ENCODE measurements around the gene NTRK3.

Gene NTRK3

DNA sequence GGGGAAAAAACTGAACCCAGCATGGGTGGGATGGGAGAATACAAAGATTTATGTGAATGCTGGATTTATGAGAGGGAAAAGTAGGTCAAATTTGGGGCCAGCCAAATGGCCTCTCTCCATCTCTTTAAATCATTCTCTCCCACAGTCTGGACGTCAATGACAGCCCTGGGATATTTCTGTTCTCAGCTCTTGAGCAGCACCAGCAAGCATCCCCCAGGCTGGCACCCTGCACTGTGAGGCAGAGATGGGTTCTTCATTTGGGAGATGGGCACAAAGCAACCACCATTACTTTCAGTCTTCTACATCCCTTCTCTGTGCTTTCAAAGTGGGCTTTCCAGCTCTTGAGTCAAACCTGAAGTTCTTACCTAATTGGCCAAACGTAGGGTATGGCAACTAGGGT lies 321.0 kb downstream of the NTRK3 start:
- no peak for DNase-seq

DNA sequence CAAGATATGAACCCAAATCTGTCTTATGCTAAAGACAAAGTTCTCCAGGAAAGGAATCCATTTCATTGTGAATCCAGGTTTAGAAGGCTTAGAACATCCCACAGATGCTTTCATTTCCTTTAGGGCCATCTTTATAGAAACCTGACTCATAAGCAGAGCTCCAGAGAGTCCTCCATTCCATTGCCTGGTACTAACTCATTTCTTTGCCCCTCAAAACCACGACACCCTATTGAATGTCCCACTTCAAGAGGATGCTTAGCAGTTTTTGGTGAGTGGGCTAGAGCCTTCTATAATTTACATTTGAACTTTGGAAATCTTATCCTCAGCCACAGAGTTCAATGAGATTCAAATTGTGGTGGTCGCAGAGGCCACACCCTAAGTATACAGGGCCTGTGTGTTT lies 325.0 kb downstream of the NTRK3 start:
- DNase-seq, result no peak

DNA sequence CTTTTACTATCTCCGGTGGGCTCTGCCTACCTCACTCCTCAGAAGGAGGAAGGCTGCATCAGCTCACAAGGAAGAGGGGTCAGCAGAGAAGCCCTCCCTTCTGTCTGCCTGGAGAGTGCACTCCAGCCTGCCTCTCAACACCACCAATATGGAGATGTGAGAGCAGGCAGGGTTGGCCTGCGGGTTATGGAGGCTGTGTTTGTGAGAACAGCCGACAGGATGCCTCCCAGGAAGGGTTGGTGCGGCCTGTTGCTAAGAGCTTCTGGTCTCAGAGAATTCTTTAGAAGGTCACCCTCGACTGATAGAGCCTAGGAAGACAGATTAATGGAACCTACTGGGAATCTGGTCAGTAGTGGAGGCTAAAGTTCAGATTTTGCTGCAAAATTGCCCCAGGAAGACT lies 326.1 kb downstream of the NTRK3 start:
- no peak for DNase-seq

DNA sequence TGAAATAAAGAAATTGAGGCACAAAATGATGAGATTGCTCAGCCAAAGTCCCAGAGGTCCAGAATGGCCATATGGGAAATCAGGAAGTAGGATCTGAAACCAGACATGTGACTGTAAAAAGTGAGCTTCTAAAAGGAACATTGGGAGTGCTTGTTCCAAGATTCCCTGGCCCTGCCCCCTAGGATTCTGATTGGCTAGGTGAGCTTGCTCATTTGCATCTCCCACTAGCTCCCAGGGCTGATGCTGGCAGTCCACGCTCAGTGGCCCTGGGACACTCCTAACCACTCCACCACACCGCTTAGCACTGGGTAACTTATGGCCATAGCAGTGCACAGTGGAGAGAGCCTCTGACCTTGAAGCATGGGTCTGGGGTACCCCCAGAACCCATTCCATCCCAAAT lies 326.7 kb downstream of the NTRK3 start:
- no peak for DNase-seq

DNA sequence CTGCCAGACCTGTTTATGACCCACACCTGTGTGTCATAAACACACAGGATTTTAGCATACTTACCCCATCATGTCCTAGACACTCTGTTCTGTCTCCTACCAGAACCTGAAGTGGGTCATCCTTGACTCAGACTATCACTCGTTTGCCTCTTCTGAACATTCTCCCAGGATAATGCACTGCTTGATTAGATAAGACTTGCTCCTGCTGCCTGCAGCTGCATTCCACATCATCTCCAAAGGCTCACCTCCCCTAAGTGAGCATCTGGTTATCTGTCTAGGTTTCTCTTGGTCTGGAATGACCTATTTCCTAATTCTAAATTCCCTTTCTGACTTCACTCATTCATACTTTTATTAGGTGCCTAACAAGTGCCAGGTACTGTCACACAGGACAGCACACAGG lies 332.1 kb downstream of the NTRK3 start:
- DNase-seq, result no peak

DNA sequence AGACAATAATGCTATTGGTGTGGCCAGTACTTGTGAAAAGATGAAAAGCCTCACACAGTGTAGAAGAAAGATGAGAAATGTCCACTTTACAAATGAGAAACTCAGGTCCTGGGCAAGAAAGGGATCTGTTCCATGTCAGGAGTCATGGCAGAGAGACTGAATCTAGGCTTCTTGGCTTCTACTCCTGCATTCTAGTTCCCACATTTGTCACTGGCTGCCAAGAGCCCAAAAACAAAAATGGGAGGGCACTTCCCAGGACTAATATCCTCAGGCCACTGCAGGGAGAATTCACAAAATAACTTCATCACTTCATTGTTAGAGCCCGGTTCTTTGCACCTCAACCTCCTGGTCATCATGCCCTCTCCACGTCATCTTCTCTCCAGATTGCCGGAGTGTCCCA lies 337.5 kb downstream of the NTRK3 start:
- DNase-seq, result no peak

DNA sequence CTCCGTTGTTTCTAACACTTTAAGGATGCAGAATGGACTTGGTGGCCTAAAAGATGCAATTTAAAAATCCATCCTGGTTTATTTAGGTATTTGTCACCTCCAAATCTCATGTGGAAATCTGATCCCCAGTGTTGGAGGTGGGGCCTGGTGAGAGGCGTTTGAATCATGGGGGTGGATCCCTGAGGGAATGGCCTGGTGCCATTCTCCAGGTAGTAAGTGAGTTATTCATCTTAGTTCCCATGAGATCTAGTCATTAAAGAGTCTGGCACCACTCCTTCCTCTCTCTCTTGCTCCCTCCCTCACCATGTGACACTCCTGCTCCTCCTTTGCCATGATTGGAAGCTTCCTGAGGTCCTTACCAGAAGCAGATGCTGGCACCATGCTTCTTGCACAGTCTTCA lies 339.1 kb downstream of the NTRK3 start:
- no peak for DNase-seq

DNA sequence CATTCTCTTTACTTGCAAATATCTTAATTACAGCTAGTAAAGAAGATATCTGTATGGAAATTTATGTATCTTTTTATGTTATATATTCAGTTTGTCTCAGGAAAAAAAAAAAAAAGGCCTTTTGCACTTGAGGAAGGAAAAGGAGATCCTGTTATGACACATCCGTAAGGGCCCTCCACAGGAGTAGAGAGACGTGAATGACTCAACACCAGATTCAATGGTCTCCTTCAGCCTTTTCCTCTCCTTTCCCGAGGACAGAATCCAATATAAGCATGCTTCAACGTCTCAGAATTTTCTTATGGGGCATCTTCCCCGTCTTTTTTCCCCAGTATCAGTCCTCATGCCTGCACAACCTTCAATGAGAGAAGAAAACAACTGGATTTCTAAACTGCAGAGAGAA lies 340.3 kb downstream of the NTRK3 start:
- DNase-seq, result no peak

DNA sequence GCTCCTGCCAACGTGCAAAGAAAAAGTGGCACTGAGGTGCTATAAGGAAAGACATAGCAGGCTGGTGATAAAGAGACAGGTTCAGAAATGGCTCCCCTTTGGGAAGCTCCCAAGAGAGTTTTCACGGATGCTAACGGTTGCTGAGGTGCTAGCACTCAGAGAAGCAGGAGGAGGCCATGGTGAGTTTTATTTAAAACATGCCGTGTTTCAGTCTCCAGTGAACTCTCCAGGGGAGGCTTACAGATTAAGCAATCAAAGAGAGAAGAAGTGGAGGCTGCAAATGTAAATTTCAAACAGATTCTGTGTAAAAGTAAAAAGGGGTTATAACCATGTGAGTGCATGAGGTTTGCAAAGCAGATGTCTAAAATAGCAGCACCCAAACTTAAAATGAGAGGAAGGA lies 346.2 kb downstream of the NTRK3 start:
- no peak for DNase-seq

DNA sequence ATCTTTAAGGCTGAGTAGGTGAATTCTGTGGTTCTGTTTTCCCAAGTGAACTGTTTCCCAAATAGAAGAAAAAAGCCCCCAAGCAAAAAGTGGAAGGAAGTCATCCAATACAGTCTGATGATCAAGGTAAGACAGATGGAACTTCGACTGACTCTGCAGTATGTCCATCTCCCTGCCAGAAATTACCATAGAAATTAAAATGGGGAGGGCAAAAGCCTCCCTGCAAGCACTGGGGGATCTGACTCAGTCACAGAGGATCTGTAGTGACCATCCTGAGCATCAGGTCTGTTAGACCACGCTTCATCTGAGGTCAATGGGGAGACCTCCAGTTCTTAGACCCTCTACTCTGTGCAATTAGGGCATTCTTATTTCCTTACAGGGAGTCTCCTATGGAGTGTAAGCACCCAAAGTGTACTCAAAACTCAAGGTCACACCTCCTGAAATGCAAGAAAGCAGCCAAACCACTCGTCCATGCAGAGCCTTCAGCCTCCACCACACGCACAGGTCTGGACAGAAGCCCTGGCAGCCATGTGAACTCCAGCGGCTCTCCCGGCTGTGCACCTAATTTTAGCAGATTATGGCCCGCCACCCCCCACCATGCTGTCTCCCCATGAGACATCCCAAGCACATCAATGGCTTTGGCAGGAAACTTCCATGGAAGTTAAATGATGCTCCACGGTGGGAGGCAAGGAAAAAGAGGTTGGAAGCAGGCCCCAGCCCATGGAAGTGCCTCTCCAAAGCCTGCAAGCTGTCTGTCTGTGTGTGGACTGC lies 348.7 kb downstream of the NTRK3 start:
- DNase-seq, result no peak

DNA sequence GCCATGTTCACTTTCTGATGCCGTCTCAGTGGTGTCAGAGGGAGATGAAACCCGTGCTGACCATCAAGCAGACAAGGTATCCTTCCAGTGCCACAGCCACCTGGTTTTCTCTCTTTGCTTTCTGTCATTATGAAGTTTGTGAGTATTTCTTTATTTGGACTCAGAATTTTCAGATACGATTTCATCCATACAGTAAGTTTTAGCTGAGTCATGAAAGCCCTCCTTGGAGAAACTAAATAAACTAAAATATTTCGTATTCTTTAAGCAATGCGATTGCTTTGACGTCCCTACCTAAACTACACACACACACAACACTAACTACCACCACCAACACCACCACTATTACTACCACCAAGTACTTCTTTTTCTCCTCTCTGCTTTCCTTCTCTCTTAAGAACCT lies 350.1 kb downstream of the NTRK3 start:
- no peak for DNase-seq

DNA sequence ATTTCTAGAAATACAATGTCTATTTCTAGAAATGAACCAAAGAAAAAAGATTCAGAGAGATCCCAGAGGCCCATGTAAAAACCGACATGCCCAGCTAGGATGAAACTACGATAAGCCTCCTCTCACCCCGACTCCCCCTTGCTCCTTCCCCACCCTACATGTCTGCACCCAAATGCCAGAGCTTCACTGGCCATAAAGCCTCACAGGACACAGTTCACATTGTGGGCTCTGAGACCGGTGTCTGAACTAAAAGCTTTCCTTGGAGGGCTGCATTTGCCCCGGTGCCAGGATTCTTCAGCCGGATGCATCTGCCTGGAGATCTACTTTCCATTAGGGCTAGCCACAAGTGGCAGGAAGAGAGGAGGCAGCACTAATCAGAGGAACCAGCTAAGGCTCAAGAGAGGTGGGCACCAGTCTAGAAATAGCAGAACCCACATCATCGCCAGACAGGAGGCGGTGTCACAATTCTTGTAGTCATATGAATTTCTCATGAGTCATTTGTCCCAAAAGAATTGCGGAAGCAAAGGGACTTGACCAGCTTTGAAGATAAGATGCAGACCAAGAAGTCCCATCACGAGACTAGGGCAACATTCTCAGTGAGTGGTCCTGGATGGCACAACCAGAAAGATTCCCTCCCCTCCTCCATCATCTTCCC lies 353.6 kb downstream of the NTRK3 start:
- DNase-seq, result no peak

DNA sequence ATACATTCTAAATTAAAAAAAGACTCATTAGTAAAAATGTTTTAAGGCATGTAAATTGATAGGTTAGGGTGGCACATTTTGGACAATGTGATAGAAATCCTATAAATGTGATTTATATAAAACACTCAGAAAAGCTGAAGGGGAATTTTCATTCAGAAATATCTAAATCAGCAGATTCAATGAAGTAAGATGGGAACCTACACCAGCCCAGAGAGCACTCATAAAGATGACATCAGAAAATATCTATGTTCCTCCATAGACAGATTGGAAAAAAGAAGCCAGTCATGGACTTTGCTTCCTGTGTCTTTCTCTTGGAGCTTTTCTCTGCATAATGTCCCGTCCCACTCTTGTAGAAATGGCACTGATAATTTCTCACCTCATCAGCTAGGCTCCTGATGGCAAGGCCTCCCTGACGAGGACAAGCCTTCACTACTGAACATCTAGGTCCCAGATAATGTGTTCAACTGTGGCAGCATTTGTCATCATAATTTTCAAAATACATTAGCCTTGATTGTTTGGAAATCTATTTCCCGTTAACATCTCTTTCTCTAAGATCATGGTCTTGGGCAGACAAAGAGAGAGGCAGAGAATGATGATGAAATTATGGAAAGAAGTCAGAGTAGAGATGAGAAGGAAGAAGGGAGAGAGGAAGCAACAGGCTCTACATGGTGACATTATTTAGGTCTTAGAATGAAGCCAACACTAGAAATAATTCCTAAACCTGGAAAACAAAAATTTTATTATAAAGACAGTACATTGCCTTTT lies 354.4 kb downstream of the NTRK3 start:
- DNase-seq, result no peak

DNA sequence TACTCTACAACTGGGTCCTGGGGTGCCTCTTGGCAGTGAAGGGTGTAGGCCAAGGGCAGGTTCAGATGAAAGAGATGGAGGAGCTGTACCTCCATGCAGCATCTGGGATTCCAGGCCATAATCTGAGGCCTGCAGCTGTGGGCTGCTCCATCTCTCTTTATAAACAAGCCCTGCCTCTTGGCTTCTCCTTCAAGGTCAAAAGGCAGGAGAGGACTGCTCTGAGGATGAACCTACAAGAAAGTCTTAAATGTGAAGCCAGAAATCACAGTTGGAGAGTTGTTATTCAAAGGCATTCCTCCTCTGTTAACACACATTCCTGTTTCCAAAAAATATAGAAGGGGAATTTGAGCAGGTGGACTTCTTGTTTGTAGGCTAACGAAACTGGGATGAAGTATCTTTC lies 355.5 kb downstream of the NTRK3 start:
- DNase-seq, result no peak

DNA sequence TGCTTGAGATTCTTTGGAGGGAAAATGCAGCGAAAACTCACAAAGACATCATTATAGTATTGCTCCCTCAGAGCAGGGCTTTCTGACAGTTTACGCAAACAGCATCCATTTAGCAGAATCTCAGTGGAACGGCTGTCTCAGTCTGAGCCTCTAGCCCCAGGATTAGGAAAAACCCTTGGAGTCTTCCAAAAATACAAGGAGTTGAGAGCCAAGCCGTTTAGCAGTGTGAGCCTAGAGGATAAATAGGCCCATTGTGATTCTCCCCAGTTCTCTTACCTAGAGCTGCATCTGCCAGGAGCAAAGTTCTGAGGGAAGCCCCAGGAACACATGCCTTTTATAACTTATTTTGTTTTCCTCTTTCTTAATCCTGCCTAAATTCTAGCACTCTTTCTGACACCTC lies 359.6 kb downstream of the NTRK3 start:
- no peak for DNase-seq

DNA sequence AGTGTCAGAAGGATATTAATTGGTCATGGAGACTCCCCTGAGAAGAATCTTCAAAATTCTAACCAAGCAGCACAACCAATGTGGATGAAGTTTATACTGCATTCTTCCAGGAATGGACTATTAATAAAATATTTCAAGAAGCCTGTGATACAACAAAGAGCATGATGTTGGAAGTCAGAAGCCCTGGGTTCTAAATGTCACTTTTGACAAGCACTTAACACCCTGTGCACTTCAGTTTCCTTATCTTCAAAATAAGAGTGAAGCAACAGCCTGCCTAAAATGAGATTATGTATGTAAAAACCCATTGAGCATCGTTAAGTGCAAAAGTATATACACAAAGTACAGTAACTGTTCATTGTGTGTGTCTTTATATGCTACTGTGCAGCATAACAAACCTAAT lies 369.4 kb downstream of the NTRK3 start:
- no peak for DNase-seq

DNA sequence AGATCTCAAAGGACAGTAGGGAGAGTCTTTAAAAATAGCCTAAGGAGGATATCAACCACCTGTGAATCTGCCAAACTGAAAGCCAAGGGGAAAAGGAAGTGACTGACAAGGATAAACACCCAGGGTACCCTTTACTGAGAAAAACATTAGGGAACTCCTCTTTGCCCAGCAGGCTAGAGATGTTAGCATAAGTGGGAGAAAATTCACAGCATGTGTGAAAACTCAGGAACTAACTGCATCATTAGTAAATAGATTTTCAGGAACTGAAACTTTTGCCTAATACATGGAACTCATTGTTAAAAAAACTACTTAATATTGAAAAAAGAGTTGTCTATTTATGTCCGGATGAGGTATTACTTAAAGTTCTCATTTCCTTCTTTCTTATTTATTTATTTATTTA lies 375.5 kb downstream of the NTRK3 start:
- no peak for DNase-seq

DNA sequence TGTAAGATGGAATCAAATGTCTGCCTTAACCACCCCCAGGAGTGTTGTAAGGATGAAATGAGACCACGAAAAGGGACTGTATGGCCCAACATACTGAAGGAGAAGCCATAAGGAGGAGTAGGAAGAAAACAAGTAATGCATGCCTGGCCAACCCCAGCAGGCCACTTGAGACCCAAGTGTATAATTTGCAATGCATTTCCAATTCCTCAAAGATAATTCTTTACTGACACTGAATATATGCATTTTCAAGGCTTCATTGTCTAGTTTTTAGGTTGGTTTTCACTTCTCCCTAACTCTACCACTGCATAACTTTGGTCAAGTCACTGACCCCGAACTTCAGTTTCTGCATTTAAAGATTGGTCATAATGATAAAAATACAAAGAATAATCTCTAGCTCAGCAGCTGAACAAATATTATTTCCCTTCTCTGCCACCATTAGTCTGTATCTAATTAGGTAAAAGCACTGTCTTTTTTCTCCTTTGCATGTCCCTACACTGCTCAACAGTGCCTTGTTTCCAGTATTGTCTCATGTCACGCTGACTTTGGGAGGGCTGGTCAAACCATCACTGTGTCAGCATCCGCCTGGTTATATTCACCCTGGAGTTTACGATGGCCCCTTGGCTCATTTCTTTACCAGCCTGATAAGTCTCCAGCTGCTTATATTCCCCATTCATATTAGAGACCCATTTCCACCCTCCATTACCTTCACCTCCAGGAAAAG lies 378.6 kb downstream of the NTRK3 start:
- no peak for DNase-seq

DNA sequence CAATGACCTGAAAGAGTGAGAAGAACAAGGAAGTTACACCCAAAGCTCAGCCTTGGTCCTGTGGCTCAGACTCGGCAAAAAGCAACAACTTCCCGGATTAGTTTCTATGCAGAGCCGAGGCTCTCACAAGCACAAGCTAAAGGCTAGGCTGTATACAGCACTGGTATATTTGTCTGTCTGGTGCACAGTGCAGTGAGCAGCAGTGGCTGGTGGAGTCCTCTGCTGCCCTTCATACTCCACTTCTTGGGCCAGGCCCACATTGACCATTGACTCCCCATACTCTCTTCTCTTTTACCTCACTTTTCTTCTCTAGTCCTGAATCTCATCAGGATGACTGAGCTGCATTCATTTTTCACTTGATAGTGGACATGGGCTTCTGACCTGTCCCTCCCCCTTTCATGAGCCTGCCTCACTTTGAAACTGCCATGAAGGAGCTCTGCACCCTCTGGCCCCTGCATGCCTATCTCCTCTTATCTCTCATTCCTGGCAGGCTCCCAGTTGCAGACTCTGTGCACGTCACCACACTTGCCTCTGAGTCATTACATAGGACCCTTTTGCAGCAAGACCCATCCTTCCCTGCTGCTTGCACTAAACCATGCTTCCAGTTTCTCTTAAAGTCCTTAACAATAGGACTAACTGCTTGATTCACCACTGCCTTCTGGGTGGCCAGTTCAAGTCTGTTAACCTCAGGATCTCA lies 379.3 kb downstream of the NTRK3 start:
- DNase-seq, result no peak

DNA sequence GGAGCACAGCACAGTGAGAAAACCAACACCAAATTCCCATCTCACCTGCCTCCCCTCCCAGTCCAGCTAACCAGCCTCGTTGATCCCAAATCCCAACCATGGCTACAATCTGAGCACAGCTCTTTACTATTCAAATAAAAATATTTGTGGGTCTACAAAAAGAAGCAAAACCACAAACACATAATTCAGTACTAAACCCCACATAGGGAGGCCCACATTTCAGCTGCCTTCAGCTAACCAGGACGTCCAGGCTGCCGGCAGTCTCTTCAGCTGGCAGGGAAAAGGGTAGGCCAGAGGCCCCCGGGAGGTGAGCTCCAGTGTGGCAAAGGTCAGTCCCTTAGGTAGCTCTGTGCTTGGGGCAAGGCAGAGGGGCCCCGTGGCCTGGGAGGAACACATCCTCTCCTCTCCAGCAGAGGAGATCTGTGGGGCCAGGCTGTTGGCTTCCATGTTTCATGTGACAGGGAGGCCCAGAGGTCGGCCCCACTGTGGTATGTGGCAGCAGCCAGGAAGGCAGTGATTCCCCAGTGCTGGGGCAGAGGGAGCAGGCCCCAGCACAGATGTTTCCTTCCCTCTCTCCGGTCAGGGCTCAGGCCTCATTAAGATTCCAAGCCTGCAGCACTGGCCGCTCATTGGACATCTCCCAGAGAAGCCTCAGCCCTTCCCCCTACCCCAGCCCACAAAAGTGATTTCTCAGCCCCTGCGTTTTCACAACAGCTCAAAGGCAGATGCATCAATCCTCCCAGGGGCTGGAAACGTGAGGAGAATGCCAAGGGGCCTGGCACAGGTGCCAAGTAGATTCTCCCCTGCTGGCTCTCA lies 381.4 kb downstream of the NTRK3 start:
- no peak for DNase-seq

DNA sequence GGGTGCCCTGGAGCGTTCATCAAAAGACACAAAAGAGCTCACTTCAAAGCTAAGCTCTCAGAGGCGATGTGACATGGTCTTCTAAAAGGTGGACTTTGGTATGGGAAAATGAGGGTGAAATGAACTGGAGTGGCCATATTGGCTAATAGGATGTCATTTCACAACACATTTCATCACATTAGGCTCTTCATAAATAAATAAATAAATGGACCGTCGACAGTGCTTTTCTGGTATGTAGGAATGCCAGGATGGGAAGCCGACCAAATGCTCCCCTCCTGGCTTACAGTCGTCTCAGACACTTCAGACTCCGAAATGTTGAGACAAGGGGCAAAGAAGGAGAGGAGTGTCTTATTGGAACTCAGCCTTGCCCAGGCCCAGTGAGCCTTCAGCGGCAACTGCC lies 383.0 kb downstream of the NTRK3 start:
- no peak for DNase-seq

DNA sequence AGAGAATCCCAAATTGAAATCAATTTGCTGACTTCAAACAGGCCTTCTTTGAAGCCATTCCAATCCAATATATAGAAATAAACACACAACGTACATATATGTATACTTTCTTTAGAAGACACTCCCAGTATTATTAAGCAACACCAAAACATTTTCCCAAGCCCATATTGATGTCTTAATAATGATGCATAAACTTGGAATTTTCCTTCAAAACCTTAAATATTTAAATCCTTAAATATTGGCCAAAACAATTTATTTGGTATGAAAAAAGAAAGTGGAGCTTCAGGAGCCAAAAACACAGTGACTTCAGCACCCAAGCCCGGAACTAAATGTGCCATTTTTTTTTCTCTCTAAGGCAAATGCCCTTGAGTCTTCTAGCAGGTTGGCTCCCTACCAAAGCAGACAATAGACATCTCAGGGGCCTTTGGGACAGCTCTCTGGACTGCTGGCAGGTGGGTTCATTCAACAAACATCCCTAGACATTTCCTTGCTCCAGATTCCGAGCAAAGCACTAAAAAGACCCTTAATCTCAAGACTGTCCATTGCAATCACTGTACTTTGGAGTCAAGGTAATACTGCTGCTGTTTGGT lies 384.7 kb downstream of the NTRK3 start:
- DNase-seq, result no peak

All from activated CD4-positive, alpha-beta T cell treated with anti-CD3 and anti-CD28 coated beads, Interleukin-2, amount 50 U/mL, for 48 hours (primary cell).